ENCODE results near the gene TMEM163.

GRCh38 chr2:134715932-134716643 lies 2.7 kb downstream of the TMEM163 start:
- TF ChIP-seq CTCF (IDR thresholded peaks at IDR 0.05; ENCODE audit: poor library complexity) (no peak), EZH2 (IDR thresholded peaks at IDR 0.05; ENCODE audit: borderline replicate concordance) (no peak)

Data from hepatocyte (in vitro differentiated cells).